Metanephros (tissue), 2 donors: ENCODE data around the gene TMEM86B. TPM values are rescaled to one million over a fixed set of nuclear protein-coding genes. Genes with fewer than 3 reads are reported as not detected.

ENCODE experiments used
- small RNA-seq: library from RNA; depleted of rRNA; stranded (forward); fragments of <200 nt; gene quantifications from one replicate; pipeline ENCODE3, GENCODE V24; 2014; ENCODE audit warnings: low replicate concordance
- total RNA-seq: library from RNA; depleted of rRNA; stranded (reverse); fragments of >200 nt; gene quantifications from one replicate; pipeline ENCODE4 v1.2.3, GENCODE V29; 2014

TMEM86B gene
- total RNA-seq = 1.3 TPM

GRCh38 chr19:55228403-55229031 is at the start of gene TMEM86B:
TMEM86B (minus strand) TSS chr19:55228763; CDS start chr19:55228741, 22 bp downstream.

GRCh38 chr19:55258828-55259539 is 30.4 kb upstream of the TMEM86B start, which contains the start of gene PPP6R1:
PPP6R1 (minus strand) TSS chr19:55259017; CDS start chr19:55247103, 11,914 bp downstream.

DNA sequence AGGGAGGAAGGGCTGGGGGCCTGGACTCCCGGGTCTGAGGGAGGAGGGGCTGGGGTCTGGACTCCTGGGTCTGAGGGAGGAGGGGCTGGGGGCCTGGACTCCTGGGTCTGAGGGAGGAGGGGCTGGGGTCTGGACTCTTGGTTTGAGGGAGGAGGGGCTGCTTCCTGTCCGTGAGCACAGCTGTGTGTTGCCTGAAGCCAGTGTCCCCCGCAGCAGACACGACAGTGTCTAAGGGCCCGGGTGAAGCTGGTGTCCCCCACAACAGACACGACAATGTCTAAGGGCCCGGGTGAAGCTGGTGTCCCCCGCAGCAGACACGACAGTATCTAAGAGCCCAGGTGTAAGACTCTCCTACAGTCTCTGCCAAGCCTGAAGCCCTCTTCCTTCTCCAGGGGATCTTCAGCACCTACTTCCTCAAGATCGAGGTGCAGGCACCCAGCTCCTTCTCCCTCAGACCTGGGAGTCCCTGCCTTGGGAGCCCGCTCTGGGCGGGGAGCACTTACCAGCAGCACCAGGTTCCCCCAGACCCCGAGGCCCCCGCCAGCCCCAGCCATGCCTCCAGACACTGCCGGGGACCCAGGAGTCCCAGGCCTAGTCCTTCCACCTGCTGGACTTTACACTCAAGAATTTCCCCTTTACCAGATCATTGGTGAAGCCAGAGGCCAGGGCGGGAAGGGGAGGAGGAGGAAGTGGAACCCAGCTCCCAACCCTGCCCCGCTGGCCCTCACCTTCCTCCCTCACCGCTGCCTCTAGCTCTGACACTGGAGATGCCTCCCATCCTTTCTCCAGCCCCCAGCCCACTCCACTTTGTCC is 19.5 kb downstream of the TMEM86B start, which contains the start of gene PTPRH:
PTPRH (minus strand) TSS at position 622 of the 813 bp plus-strand sequence; CDS start at position 554, 68 bp downstream.

DNA sequence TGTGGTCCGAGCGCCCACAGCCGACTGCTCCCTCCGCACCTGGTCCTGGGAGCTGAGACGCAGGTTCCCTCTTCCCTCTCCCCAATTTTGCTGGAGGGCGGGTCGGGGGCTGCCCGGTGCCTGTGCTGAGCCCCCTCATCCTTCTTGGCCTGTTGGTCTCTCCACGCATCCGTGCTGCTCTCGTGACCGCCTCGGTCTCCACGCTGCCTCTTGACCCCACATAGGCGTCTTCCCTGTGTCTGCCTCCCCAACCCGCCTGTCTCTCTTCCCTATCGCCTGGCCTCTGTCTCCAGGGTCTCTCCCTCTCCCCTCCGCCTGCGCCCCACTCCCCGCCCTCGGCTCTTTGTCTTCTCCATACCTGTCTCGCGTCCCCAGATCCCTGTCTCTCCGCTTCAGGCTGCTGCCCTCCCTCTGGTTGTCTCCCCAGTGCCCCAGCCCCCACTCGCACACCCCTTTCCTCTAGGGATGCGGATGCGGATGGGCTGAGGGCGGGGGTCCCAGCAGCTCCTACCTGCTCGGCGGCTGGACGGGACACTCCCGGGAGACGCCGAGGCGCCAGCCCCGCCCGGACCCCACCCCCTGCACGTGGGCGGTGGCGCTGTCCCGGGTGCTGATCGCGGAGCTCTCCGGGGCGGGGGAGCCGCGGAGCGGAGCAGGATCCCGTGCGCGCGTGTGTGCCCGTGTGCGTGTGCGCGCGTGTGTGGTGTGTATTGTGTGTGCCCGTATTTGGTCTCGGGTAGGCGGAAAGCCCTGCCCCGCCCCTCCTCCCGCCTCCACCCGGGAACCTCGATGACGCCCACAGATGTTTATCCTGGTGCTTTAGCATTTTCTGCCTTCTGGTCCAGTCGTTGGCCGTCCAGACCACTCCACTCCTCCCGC is 48.7 kb downstream of the TMEM86B start, which contains the start of gene SYT5:
SYT5 (minus strand) TSS at position 684 of the 879 bp plus-strand sequence. CDS start 1,248 bp downstream, outside the sequence.

Small RNAs within 50 kb of the gene (small RNA-seq; reads per million reads assigned to genes)
- not detected for gene MIR6802
- not detected for gene MIR6803
- not detected for gene MIR6804

Other genes starting within 250 kb of the TMEM86B start
- gene GP6, start 190.5 kb downstream of the TMEM86B start, total RNA-seq = 0.47 TPM
- 35.1 TPM for gene RDH13, start 165.6 kb downstream of the TMEM86B start, total RNA-seq
- 32.5 TPM for gene EPS8L1, start 152.9 kb downstream of the TMEM86B start, total RNA-seq
- 53.5 TPM for gene PPP1R12C, start 111.1 kb downstream of the TMEM86B start, total RNA-seq
- 26.9 TPM for gene TNNT1, start 79.6 kb downstream of the TMEM86B start, total RNA-seq
- 1.1 TPM for gene TNNI3, start 71.0 kb downstream of the TMEM86B start, total RNA-seq
- gene DNAAF3, start 62.1 kb downstream of the TMEM86B start, total RNA-seq = 5.2 TPM
- not detected for gene SYT5, start 48.5 kb downstream of the TMEM86B start, total RNA-seq
- gene PTPRH, start 19.3 kb downstream of the TMEM86B start, total RNA-seq = 0.76 TPM
- gene PPP6R1, start 30.3 kb upstream of the TMEM86B start, total RNA-seq = 37.1 TPM
- gene HSPBP1, start 51.3 kb upstream of the TMEM86B start, total RNA-seq = 28.1 TPM
- 11.2 TPM for gene BRSK1, start 55.2 kb upstream of the TMEM86B start, total RNA-seq
- 2.1 TPM for gene TMEM150B, start 96.6 kb upstream of the TMEM86B start, total RNA-seq
- 22.5 TPM for gene KMT5C, start 111.1 kb upstream of the TMEM86B start, total RNA-seq
- gene COX6B2, start 126.0 kb upstream of the TMEM86B start, total RNA-seq = 0.12 TPM
- gene GARIN5B, start 134.5 kb upstream of the TMEM86B start, total RNA-seq = not detected
- 0.41 TPM for gene IL11, start 141.7 kb upstream of the TMEM86B start, total RNA-seq
- gene TMEM190, start 148.1 kb upstream of the TMEM86B start, total RNA-seq = not detected
- gene TMEM238, start 155.5 kb upstream of the TMEM86B start, total RNA-seq = 1.6 TPM
- 334 TPM for gene RPL28, start 157.2 kb upstream of the TMEM86B start, total RNA-seq
- gene UBE2S, start 179.0 kb upstream of the TMEM86B start, total RNA-seq = 21.2 TPM
- gene SHISA7, start 214.5 kb upstream of the TMEM86B start, total RNA-seq = 0.12 TPM
- gene ISOC2, start 232.9 kb upstream of the TMEM86B start, total RNA-seq = 80.6 TPM
- gene C19orf85, start 236.0 kb upstream of the TMEM86B start, total RNA-seq = not detected
- gene ZNF628, start 247.9 kb upstream of the TMEM86B start, total RNA-seq = 5.6 TPM